H9 (cell line): ENCODE results near the gene IL3. TPM values are rescaled to one million over a fixed set of nuclear protein-coding genes. Genes with fewer than 3 reads are reported as not detected.
A peak's percentile ranks its signal among the peaks of the same experiment; 100 is the strongest.

Experiments used
- DNase-seq: peaks from one replicate; pipeline ENCODE4 v3.0.0-alpha.2; 2017
- H2AFZ ChIP-seq: one replicate; pipeline ENCODE4 v1.6.1; 2013; ENCODE audit warnings: mild to moderate bottlenecking, low read length, control low read depth, moderate library complexity
- H2AK5ac ChIP-seq: 2 replicates; pipeline ENCODE4 v1.6.1; 2013; ENCODE audit warnings: low read length, control low read depth, mixed read lengths; ENCODE audit not compliant: insufficient read length
- H2BK120ac ChIP-seq: one replicate; pipeline ENCODE4 v1.6.1; 2013; ENCODE audit warnings: low read depth, mild to moderate bottlenecking, low read length, control low read depth, inconsistent platforms; ENCODE audit not compliant: poor library complexity, severe bottlenecking
- H2BK12ac ChIP-seq: 2 replicates; pipeline ENCODE4 v1.6.1; 2013; ENCODE audit warnings: low read length, control low read depth, mixed read lengths, low read depth; ENCODE audit not compliant: insufficient read length
- H2BK15ac ChIP-seq: 2 replicates; pipeline ENCODE4 v1.6.1; 2013; ENCODE audit warnings: low read depth, low read length, control low read depth
- H2BK20ac ChIP-seq: one replicate; pipeline ENCODE4 v1.6.1; 2013; ENCODE audit warnings: low read depth, mild to moderate bottlenecking, low read length, control low read depth, inconsistent platforms; ENCODE audit not compliant: poor library complexity, severe bottlenecking
- H2BK5ac ChIP-seq: 2 replicates; pipeline ENCODE4 v1.6.1; 2013; ENCODE audit warnings: low read length, control low read depth, mixed read lengths; ENCODE audit not compliant: insufficient read length
- H3K14ac ChIP-seq: 2 replicates; pipeline ENCODE4 v1.6.1; 2013; ENCODE audit warnings: low read length, control low read depth; ENCODE audit not compliant: insufficient read depth
- H3K18ac ChIP-seq: 2 replicates; pipeline ENCODE4 v1.6.1; 2013; ENCODE audit warnings: low read depth, mild to moderate bottlenecking, mixed read lengths, low read length, control low read depth; ENCODE audit not compliant: insufficient read length
- H3K23ac ChIP-seq: 2 replicates; pipeline ENCODE4 v1.6.1; 2013; ENCODE audit warnings: low read length, control low read depth, mixed read lengths, low read depth; ENCODE audit not compliant: insufficient read length
- H3K23me2 ChIP-seq: 2 replicates; pipeline ENCODE4 v1.6.1; 2013; ENCODE audit warnings: low read depth, mild to moderate bottlenecking, mixed read lengths, low read length, control low read depth; ENCODE audit not compliant: insufficient read length, poor library complexity, severe bottlenecking
- H3K27ac ChIP-seq: 2 replicates; pipeline ENCODE4 v1.5.1; 2013; ENCODE audit warnings: low read length, control low read depth, mixed read lengths, low read depth; ENCODE audit not compliant: insufficient read length
- H3K27me3 ChIP-seq: 2 replicates; pipeline ENCODE4 v1.6.1; 2013; ENCODE audit warnings: low read length, control low read depth, inconsistent platforms; ENCODE audit not compliant: insufficient read depth
- H3K4ac ChIP-seq: 2 replicates; pipeline ENCODE4 v1.6.1; 2013; ENCODE audit warnings: low read depth, mild to moderate bottlenecking, control low read depth, inconsistent platforms, low read length, moderate library complexity
- H3K4me1 ChIP-seq: 2 replicates; pipeline ENCODE4 v1.6.1; 2013; ENCODE audit warnings: low read length, control low read depth, inconsistent platforms; ENCODE audit not compliant: insufficient read depth
- H3K4me2 ChIP-seq: 2 replicates; pipeline ENCODE4 v1.6.1; 2013; ENCODE audit warnings: low read length, control low read depth, mixed read lengths; ENCODE audit not compliant: insufficient read length, insufficient read depth
- H3K56ac ChIP-seq: 2 replicates; pipeline ENCODE4 v1.6.1; 2013; ENCODE audit warnings: low read depth, mild to moderate bottlenecking, mixed read lengths, low read length, control low read depth; ENCODE audit not compliant: insufficient read length
- H3K79me1 ChIP-seq: 2 replicates; pipeline ENCODE4 v1.6.1; 2013; ENCODE audit warnings: low read depth, mild to moderate bottlenecking, moderate library complexity, low read length, control low read depth, inconsistent platforms; ENCODE audit not compliant: insufficient read depth, poor library complexity, severe bottlenecking
- H3K79me2 ChIP-seq: 2 replicates; pipeline ENCODE4 v1.6.1; 2013; ENCODE audit warnings: low read length, control low read depth, inconsistent platforms; ENCODE audit not compliant: insufficient read depth
- H3K9ac ChIP-seq: 2 replicates; pipeline ENCODE4 v1.6.1; 2013; ENCODE audit warnings: low read length, control low read depth, mixed read lengths; ENCODE audit not compliant: insufficient read length; ENCODE audit errors: extremely low read depth
- H3K9me3 ChIP-seq: one replicate; pipeline ENCODE4 v1.6.1; 2013; ENCODE audit warnings: low read depth, low read length, inconsistent platforms; ENCODE audit not compliant: control insufficient read depth
- H3T11ph ChIP-seq: one replicate; pipeline ENCODE4 v1.6.1; 2013; ENCODE audit warnings: mild to moderate bottlenecking, low read length, control low read depth, inconsistent platforms
- H4K20me1 ChIP-seq: one replicate; pipeline ENCODE4 v1.6.1; 2013; ENCODE audit not compliant: control insufficient read depth, insufficient read length, insufficient read depth
- H4K5ac ChIP-seq: 2 replicates; pipeline ENCODE4 v1.6.1; 2013; ENCODE audit warnings: low read depth, mild to moderate bottlenecking, mixed read lengths, low read length, control low read depth; ENCODE audit not compliant: insufficient read length
- H4K8ac ChIP-seq: replicated peaks from 2 replicates; pipeline ENCODE4 v1.6.1; 2013; ENCODE audit warnings: low read length, control low read depth, mixed read lengths, low read depth; ENCODE audit not compliant: insufficient read length
- H4K91ac ChIP-seq: 2 replicates; pipeline ENCODE4 v1.6.1; 2013; ENCODE audit warnings: low read depth, mild to moderate bottlenecking, moderate library complexity, mixed read lengths, low read length, control low read depth; ENCODE audit not compliant: insufficient read length
- H3K27ac Mint-ChIP-seq, 3 experiments: 2 replicates in 2 of 3; 3 replicates in 1 of 3; pipeline ENCODE4 v1.8.0; 2020 to 2021; ENCODE audit warnings: mixed read lengths in 3 of 3, mild to moderate bottlenecking in 1 of 3, moderate library complexity in 1 of 3
- H3K27me3 Mint-ChIP-seq: 2 replicates; pipeline ENCODE4 v1.8.0; 2021; ENCODE audit warnings: low read depth, mild to moderate bottlenecking, moderate library complexity, mixed read lengths
- H3K36me3 Mint-ChIP-seq, 3 experiments: 2 replicates in 2 of 3; 3 replicates in 1 of 3; pipeline ENCODE4 v1.8.0; 2020 to 2021; ENCODE audit warnings: low read depth in 3 of 3, mixed read lengths in 3 of 3; ENCODE audit not compliant: insufficient read depth in 1 of 3
- H3K4me1 Mint-ChIP-seq, 2 experiments: 2 replicates each; pipeline ENCODE4 v1.8.0; 2020; ENCODE audit warnings: mixed read lengths in 2 of 2
- H3K4me3 Mint-ChIP-seq, 2 experiments: 2 replicates in 1 of 2; 3 replicates in 1 of 2; pipeline ENCODE4 v1.8.0; 2020 to 2021; ENCODE audit warnings: mild to moderate bottlenecking in 2 of 2, mixed read lengths in 2 of 2, moderate library complexity in 1 of 2
- H3K9me3 Mint-ChIP-seq, 2 experiments: 2 replicates in 1 of 2; 3 replicates in 1 of 2; pipeline ENCODE4 v1.8.0; 2020; ENCODE audit warnings: mild to moderate bottlenecking in 2 of 2, mixed read lengths in 2 of 2, moderate library complexity in 1 of 2
- WGBS: extraction: QIAGEN DNeasy Blood & Tissue Kit; methylation state at CpG from one replicate; pipeline ENCODE4 v1.1.7; 2013; ENCODE audit warnings: missing lambda C conversion rate, low lambda C conversion rate, mixed read lengths; ENCODE audit not compliant: insufficient read length; ENCODE audit errors: extremely low coverage; 5-methylcytosine and 5-hydroxymethylcytosine counted together
- total RNA-seq: library from RNA; stranded (reverse); gene quantifications from 2 replicates; pipeline ENCODE4 v1.2.1, GENCODE V29; 2021
- TF ChIP-seq, protein P1 (sequence below): fragments of 200-600 bp; sonication (generic); conservative IDR thresholded peaks from 3 replicates; pipeline ENCODE4 v1.8.0; 2021; ENCODE audit warnings: antibody characterized with exemption, mild to moderate bottlenecking

Gene IL3
- total RNA-seq, 1 experiment from 2014 or later: not detected

DNA sequence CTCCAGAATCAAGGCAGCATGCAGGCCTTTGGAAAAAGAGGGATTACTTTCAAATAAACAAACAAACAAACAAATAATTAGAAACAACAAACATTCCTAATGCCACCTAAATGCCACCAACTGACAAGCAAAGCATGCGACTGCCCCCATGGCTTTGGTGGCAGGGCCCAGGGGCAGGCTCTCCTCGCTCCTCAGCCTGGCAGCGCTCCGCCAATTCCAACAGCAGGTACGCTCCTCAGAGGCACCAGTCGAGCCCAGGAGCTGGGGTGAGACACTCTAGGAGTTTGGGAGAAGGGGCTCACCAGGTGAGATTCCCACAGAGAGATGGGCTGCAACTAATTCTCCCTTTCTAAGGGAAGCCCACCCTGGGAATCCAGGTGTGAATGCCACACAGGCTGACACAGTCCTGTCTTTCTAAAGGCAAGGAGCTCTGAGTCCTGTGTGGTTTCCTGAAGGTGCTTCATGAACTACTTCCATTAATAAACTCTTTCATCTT, 41.0 kb downstream of the IL3 start:
- Mint-ChIP-seq H3K4me3 (no peak overlapping the region), H3K36me3 (no peaks in the 10 kb centered on the region), H3K27me3 (no peaks in the 10 kb centered on the region; the same call in 1 of the 2 replicates), H3K4me1 (no peaks in the 10 kb centered on the region), H3K27ac (peak overlapping the region in 1 of 3 experiments; percentile 41; a peak in 1 of 7 replicates), H3K9me3 (no peaks in the 10 kb centered on the region)
- H3K4me2 ChIP-seq: no peak overlapping the region
- no peak overlapping the region for H2BK12ac ChIP-seq
- no peak overlapping the region for H2BK20ac ChIP-seq
- H4K91ac ChIP-seq: no peak overlapping the region
- H4K20me1 ChIP-seq: no peaks in the 10 kb centered on the region
- H2AK5ac ChIP-seq: no peak overlapping the region
- no peak overlapping the region for H2BK120ac ChIP-seq
- no peaks in the 10 kb centered on the region for H3K27me3 ChIP-seq
- no peak overlapping the region for H3K4ac ChIP-seq
- H3K9ac ChIP-seq: no peak overlapping the region
- H4K5ac ChIP-seq: no peak overlapping the region
- DNase-seq: no peak
- H3K18ac ChIP-seq: no peak overlapping the region
- no peaks in the 10 kb centered on the region for H3K79me2 ChIP-seq
- H3K23me2 ChIP-seq: no peaks in the 10 kb centered on the region
- no peak overlapping the region for H3T11ph ChIP-seq
- no peak overlapping the region for H3K27ac ChIP-seq
- H3K79me1 ChIP-seq: no peaks in the 10 kb centered on the region
- no peak overlapping the region for H2AFZ ChIP-seq
- no peak overlapping the region for H3K14ac ChIP-seq
- no peak overlapping the region for H3K56ac ChIP-seq
- no peaks in the 10 kb centered on the region for H3K4me1 ChIP-seq
- no peaks in the 10 kb centered on the region for H3K9me3 ChIP-seq
- H3K23ac ChIP-seq: no peak overlapping the region
- no peak overlapping the region for H4K8ac ChIP-seq
- WGBS: no CpG with 5 or more reads among the region's 6 CpGs
- H2BK5ac ChIP-seq: no peak overlapping the region
- no peak overlapping the region for H2BK15ac ChIP-seq
- TF ChIP-seq, protein P1, sequence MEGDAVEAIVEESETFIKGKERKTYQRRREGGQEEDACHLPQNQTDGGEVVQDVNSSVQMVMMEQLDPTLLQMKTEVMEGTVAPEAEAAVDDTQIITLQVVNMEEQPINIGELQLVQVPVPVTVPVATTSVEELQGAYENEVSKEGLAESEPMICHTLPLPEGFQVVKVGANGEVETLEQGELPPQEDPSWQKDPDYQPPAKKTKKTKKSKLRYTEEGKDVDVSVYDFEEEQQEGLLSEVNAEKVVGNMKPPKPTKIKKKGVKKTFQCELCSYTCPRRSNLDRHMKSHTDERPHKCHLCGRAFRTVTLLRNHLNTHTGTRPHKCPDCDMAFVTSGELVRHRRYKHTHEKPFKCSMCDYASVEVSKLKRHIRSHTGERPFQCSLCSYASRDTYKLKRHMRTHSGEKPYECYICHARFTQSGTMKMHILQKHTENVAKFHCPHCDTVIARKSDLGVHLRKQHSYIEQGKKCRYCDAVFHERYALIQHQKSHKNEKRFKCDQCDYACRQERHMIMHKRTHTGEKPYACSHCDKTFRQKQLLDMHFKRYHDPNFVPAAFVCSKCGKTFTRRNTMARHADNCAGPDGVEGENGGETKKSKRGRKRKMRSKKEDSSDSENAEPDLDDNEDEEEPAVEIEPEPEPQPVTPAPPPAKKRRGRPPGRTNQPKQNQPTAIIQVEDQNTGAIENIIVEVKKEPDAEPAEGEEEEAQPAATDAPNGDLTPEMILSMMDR: no peak
